MM.1S (cell line): ENCODE data around the gene AGAP2.

Source experiments
- DNase-seq: peaks from one replicate; pipeline ENCODE4 v3.0.0-alpha.2; 2015
- H2AFZ ChIP-seq: fragments of 300-600 bp; sonication (generic); 2 replicates; pipeline ENCODE4 v1.6.0; 2016; ENCODE audit warnings: antibody characterized with exemption, low read length
- H3F3A ChIP-seq: fragments of 300-600 bp; sonication (generic); 2 replicates; pipeline ENCODE4 v1.6.1; 2016; ENCODE audit warnings: mild to moderate bottlenecking, antibody characterized with exemption, low read length, moderate library complexity, mixed read lengths; ENCODE audit not compliant: insufficient read depth
- H3K27ac ChIP-seq: fragments of 300-600 bp; sonication (generic); 2 replicates; pipeline ENCODE4 v1.5.1; 2016; ENCODE audit warnings: mild to moderate bottlenecking, low read length
- H3K27me3 ChIP-seq: fragments of 300-600 bp; sonication (generic); replicated peaks from 2 replicates; pipeline ENCODE4 v1.6.0; 2016; ENCODE audit warnings: low read length; ENCODE audit not compliant: insufficient read depth
- H3K36me3 ChIP-seq: fragments of 300-600 bp; sonication (generic); replicated peaks from 2 replicates; pipeline ENCODE4 v1.6.1; 2016; ENCODE audit warnings: mild to moderate bottlenecking, low read length, mixed read lengths; ENCODE audit not compliant: insufficient read depth
- H3K4me1 ChIP-seq: fragments of 300-600 bp; sonication (generic); 2 replicates; pipeline ENCODE4 v1.6.1; 2016; ENCODE audit warnings: low read length, mixed read lengths
- H3K4me2 ChIP-seq: fragments of 300-600 bp; sonication (generic); 2 replicates; pipeline ENCODE4 v1.6.0; 2016; ENCODE audit warnings: low read depth, low read length
- H3K4me3 ChIP-seq: fragments of 300-600 bp; sonication (generic); 2 replicates; pipeline ENCODE4 v1.5.1; 2016; ENCODE audit warnings: low read length, mixed read lengths
- H3K79me2 ChIP-seq: fragments of 300-600 bp; sonication (generic); 2 replicates; pipeline ENCODE4 v1.6.1; 2016; ENCODE audit warnings: mixed run types, low read length, mixed read lengths
- H3K9ac ChIP-seq: fragments of 300-600 bp; sonication (generic); 2 replicates; pipeline ENCODE4 v1.6.1; 2016; ENCODE audit warnings: low read length, mixed read lengths
- H3K9me2 ChIP-seq: fragments of 300-600 bp; sonication (generic); replicated peaks from 2 replicates; pipeline ENCODE4 v1.6.1; 2016; ENCODE audit warnings: mild to moderate bottlenecking, low read length, mixed read lengths; ENCODE audit not compliant: insufficient read depth
- H3K9me3 ChIP-seq: fragments of 300-600 bp; sonication (generic); replicated peaks from 2 replicates; pipeline ENCODE4 v1.6.1; 2016; ENCODE audit warnings: mild to moderate bottlenecking, low read length, mixed read lengths; ENCODE audit not compliant: insufficient read depth
- H4K20me1 ChIP-seq: fragments of 300-600 bp; sonication (generic); 2 replicates; pipeline ENCODE4 v1.6.1; 2016; ENCODE audit warnings: mild to moderate bottlenecking, low read length, moderate library complexity, mixed read lengths; ENCODE audit not compliant: insufficient read depth
- EZH2 ChIP-seq: fragments of 300-600 bp; sonication (generic); optimal IDR thresholded peaks from 2 replicates; pipeline ENCODE3; 2017; ENCODE audit warnings: low read depth, mild to moderate bottlenecking, antibody characterized with exemption, low read length, mixed read lengths
- EZH2phosphoT487 ChIP-seq: fragments of 300-600 bp; sonication (generic); IDR thresholded peaks from 2 replicates; pipeline ENCODE4 v1.6.1; 2018; ENCODE audit warnings: antibody characterized with exemption, low read length
- TF ChIP-seq, protein P1 (sequence below): fragments of 300-600 bp; sonication (generic); IDR thresholded peaks from 2 replicates; pipeline ENCODE4 v1.5.1; 2016; ENCODE audit warnings: antibody characterized with exemption, low read length, mixed read lengths

The AGAP2 gene

DNA sequence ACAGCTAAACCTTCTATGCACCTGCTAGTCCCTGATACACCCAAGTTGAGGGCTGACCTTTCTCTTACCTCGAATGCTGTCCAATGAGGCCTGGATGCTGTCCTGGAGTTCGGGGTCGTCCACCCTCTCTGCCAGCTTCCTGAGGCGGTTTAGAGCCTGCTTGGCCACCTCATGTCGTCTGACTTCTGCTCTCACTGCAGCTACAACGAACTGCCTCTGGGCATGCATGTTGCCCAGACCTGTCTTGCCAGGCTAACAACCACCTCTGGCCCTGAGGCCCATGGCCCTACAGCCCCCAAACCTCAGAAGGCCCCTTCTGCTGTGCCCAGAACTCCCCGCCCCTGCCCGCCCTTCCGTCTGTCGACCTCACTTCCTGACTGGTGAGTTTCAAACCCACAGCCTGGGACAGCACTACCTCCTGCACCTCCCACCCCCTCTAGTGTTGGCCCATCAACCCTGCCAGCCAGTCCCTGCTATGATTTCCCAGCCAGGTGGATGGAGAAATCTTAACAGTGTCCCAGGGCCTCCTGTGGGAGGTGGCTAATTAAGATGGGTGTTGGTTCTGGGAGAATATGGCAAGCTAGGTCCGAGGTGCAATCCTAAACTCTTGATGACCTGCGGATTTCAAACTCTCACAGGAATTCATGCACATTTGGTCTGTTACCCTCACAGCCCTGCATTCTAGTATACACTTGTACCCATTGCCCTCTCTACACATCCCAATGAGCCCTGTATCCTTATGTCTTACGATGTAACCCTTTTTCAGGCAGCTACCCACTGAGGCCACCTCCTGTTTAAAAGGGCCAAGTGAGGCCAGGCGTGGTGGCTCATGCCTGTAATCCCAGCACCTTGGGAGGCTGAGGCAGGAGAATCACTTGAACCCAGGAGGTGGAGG is 3.5 kb upstream of the AGAP2 start:
- Histone ChIP-seq H3K79me2 (peaks cover 42% of the 10 kb centered on the region), H3K9ac (peak overlapping the region; percentile 76), H3K36me3 (0 out of 2 replicates have a peak, but pooled peaks cover 2% of the 10 kb centered on the region), H2AFZ (peak overlapping the region; percentile 73), H3K4me2 (peak overlapping the region; percentile 72), H3K27me3 (no peaks in the 10 kb centered on the region), H4K20me1 (no peaks in the 10 kb centered on the region; the same call in 1 of the 2 replicates), H3K9me3 (no peaks in the 10 kb centered on the region), H3K4me1 (peaks cover 28% of the 10 kb centered on the region), H3K4me3 (peak overlapping the region; percentile 80), H3K9me2 (no peaks in the 10 kb centered on the region), H3K27ac (peak overlapping the region; percentile 46; the same call in 1 of the 2 replicates), H3F3A (peaks cover 32% of the 10 kb centered on the region)
- DNase-seq, result peak; percentile 82
- no peak for TF ChIP-seq EZH2phosphoT487
- TF ChIP-seq, protein P1, sequence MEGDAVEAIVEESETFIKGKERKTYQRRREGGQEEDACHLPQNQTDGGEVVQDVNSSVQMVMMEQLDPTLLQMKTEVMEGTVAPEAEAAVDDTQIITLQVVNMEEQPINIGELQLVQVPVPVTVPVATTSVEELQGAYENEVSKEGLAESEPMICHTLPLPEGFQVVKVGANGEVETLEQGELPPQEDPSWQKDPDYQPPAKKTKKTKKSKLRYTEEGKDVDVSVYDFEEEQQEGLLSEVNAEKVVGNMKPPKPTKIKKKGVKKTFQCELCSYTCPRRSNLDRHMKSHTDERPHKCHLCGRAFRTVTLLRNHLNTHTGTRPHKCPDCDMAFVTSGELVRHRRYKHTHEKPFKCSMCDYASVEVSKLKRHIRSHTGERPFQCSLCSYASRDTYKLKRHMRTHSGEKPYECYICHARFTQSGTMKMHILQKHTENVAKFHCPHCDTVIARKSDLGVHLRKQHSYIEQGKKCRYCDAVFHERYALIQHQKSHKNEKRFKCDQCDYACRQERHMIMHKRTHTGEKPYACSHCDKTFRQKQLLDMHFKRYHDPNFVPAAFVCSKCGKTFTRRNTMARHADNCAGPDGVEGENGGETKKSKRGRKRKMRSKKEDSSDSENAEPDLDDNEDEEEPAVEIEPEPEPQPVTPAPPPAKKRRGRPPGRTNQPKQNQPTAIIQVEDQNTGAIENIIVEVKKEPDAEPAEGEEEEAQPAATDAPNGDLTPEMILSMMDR, result peak; percentile 70

DNA sequence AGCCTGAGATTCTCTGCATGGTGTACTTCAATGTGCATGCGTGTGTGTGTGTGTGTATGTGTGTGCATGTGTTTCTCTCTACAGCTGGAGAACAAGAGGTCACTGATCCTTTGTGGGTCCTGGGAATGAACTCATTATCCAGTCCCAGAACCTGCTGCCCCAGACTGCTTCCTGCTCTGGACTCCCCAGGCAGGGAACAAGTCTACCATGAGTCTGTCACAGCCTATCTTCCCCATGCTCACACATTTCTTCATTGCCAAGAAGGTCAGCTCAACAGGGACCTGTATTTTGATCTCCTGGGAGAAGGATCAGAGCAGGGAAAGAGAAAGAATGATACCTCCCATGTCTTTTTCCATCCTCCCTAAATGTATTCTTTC is 2.9 kb upstream of the AGAP2 start:
- H4K20me1 ChIP-seq, result no peaks in the 10 kb centered on the region; the same call in 1 of the 2 replicates
- H3K27me3 ChIP-seq, result no peaks in the 10 kb centered on the region
- no peak for DNase-seq
- H3K36me3 ChIP-seq, result no peaks in the 10 kb centered on the region
- H2AFZ ChIP-seq, result 0 out of 2 replicates have a peak overlapping the region, but pooled peaks have one; percentile 49
- peak overlapping the region; percentile 80 for H3K4me3 ChIP-seq
- peak overlapping the region; percentile 46; the same call in 1 of the 2 replicates for H3K27ac ChIP-seq
- H3F3A ChIP-seq, result peaks cover 25% of the 10 kb centered on the region
- peak overlapping the region; percentile 72 for H3K4me2 ChIP-seq
- H3K9me3 ChIP-seq, result no peaks in the 10 kb centered on the region
- TF ChIP-seq EZH2phosphoT487 (no peak), EZH2 (no peak)
- TF ChIP-seq, protein P1, result no peak
- no peaks in the 10 kb centered on the region for H3K9me2 ChIP-seq
- H3K79me2 ChIP-seq, result peaks cover 45% of the 10 kb centered on the region
- peak overlapping the region; percentile 76 for H3K9ac ChIP-seq
- H3K4me1 ChIP-seq, result peaks cover 28% of the 10 kb centered on the region

DNA sequence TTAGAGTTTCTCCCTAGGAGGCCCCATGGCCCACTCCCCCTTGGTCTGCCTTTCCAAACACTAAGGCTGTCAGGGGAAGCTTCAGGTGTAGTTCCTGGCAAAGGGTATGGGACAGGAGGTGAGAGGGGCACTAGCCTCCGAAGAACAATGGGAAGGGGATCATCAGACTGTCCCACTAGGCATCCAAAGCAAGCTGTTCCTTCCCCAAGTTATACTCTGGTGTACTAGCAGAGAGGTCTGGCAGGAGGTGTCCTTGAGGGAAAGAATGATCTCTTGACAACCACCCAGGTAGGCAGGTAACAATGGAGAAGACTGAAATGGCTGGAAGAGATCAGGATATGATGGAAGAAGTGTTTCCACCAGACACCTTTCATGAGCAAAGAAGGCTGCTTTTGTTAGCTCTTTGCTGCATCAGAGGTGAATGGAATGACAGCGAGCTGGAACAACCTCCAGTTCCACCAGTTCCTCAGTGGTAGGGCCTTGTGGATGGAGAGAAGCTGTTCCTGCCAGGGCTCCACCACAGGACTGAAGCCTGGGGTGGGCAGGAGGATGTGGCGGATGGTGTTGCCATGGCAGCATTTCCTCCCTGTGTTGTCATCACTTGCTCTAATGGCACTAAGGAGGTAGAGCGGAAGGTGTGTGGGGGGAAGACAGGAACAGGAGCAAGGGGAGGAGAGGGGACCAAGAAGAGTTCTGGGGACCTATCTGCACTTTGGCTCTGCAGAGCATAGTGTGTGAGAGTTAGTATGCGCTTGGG is 2.3 kb upstream of the AGAP2 start:
- no peaks in the 10 kb centered on the region; the same call in 1 of the 2 replicates for H4K20me1 ChIP-seq
- H3F3A ChIP-seq, result peaks cover 19% of the 10 kb centered on the region
- no peaks in the 10 kb centered on the region for H3K9me3 ChIP-seq
- no peaks in the 10 kb centered on the region for H3K27me3 ChIP-seq
- H3K4me2 ChIP-seq, result peak overlapping the region; percentile 72
- peaks cover 44% of the 10 kb centered on the region for H3K79me2 ChIP-seq
- no peaks in the 10 kb centered on the region for H3K9me2 ChIP-seq
- peaks cover 28% of the 10 kb centered on the region for H3K4me1 ChIP-seq
- H3K4me3 ChIP-seq, result peak overlapping the region; percentile 80
- H3K9ac ChIP-seq, result peak overlapping the region; percentile 76; the same call in 1 of the 2 replicates
- no peak overlapping the region for H2AFZ ChIP-seq
- H3K27ac ChIP-seq, result peak overlapping the region; percentile 46; the same call in 1 of the 2 replicates
- TF ChIP-seq, protein P1, result no peak
- TF ChIP-seq EZH2, result no peak
- TF ChIP-seq EZH2phosphoT487, result no peak
- peak; percentile 37 for DNase-seq
- H3K36me3 ChIP-seq, result no peaks in the 10 kb centered on the region
